HepG2 (cell line): ENCODE results near the gene CNTNAP1. TPM values are rescaled to one million over a fixed set of nuclear protein-coding genes. Genes with fewer than 3 reads are reported as not detected.

ENCODE experiments used
- AKNA ChIP-seq: sonication (generic); formaldehyde crosslinking; IDR thresholded peaks from 2 replicates; pipeline ENCODE4 v1.4.0; 2020; ENCODE audit warnings: missing genetic modification reagents, borderline replicate concordance
- ARID3A ChIP-seq: IDR thresholded peaks from 2 replicates; pipeline ENCODE4 v1.6.1; 2012; ENCODE audit warnings: low read depth, low read length, improper control_type of control experiment
- BORCS8-MEF2B ChIP-seq: sonication (generic); formaldehyde crosslinking; IDR thresholded peaks from 2 replicates; pipeline ENCODE4 v1.8.0; 2022; ENCODE audit warnings: mild to moderate bottlenecking, missing genetic modification reagents
- FOXK1 ChIP-seq: sonication (generic); formaldehyde crosslinking; IDR thresholded peaks from 2 replicates; pipeline ENCODE4 v1.4.0; 2020; ENCODE audit warnings: low read depth, missing genetic modification reagents, borderline replicate concordance
- JUNB ChIP-seq: sonication (generic); formaldehyde crosslinking; IDR thresholded peaks from 2 replicates; pipeline ENCODE4 v1.8.0; 2022; ENCODE audit warnings: missing genetic modification reagents, mild to moderate bottlenecking, borderline replicate concordance
- PCBP2 ChIP-seq: fragments of 200-400 bp; formaldehyde crosslinking; optimal IDR thresholded peaks from 2 replicates; pipeline ENCODE3; 2018; ENCODE audit warnings: low read length, low read depth; ENCODE audit not compliant: poor library complexity, severe bottlenecking
- THAP9 ChIP-seq: sonication (generic); formaldehyde crosslinking; IDR thresholded peaks from 2 replicates; pipeline ENCODE4; 2020; ENCODE audit warnings: missing genetic modification reagents, mild to moderate bottlenecking, borderline replicate concordance
- ZBTB8A ChIP-seq: sonication (generic); formaldehyde crosslinking; IDR thresholded peaks from 2 replicates; pipeline ENCODE4 v1.4.0; 2020; ENCODE audit warnings: mild to moderate bottlenecking, low read depth, missing genetic modification reagents, borderline replicate concordance
- ZFP36L1 ChIP-seq: sonication (generic); formaldehyde crosslinking; IDR thresholded peaks from 2 replicates; pipeline ENCODE4 v1.8.0; 2022; ENCODE audit warnings: mild to moderate bottlenecking, missing genetic modification reagents, moderate library complexity
- ZFY ChIP-seq: sonication (generic); formaldehyde crosslinking; IDR thresholded peaks from 2 replicates; pipeline ENCODE4 v1.4.0; 2020; ENCODE audit warnings: missing genetic modification reagents
- ZKSCAN8 ChIP-seq: IDR thresholded peaks from 2 replicates; pipeline ENCODE4 v1.6.1; 2016; ENCODE audit warnings: borderline replicate concordance, missing genetic modification reagents, missing compliant biosample characterization
- ZNF260 ChIP-seq: sonication (generic); formaldehyde crosslinking; IDR thresholded peaks from 2 replicates; pipeline ENCODE4 v1.4.0; 2020; ENCODE audit warnings: missing genetic modification reagents, low read depth, mild to moderate bottlenecking, borderline replicate concordance
- ZNF576 ChIP-seq: sonication (generic); formaldehyde crosslinking; IDR thresholded peaks from 2 replicates; pipeline ENCODE4 v1.4.0; 2020; ENCODE audit warnings: mild to moderate bottlenecking, missing genetic modification reagents
- ZNF614 ChIP-seq: IDR thresholded peaks from 2 replicates; pipeline ENCODE4 v1.6.1; 2018; ENCODE audit warnings: missing biosample characterization, missing genetic modification reagents, inconsistent platforms, borderline replicate concordance
- ZNF772 ChIP-seq: sonication (generic); formaldehyde crosslinking; IDR thresholded peaks from 2 replicates; pipeline ENCODE4 v1.5.0; 2020; ENCODE audit warnings: mild to moderate bottlenecking, missing genetic modification reagents
- polyA plus RNA-seq, 8 experiments: library from polyadenylated mRNA; depleted of rRNA in 3 of 8; stranded (reverse) in 7 of 8; unstranded in 1 of 8; fragments of >200 nt; fragmentation: Illumina TruSeq in 4 of 8; extraction: Trizol in 4 of 8; gene quantifications; 2 replicates each; pipeline versions ENCODE4 v1.2.1 to v1.2.3, GENCODE V29; 2011 to 2016; ENCODE audit warnings: low read depth in 4 of 8, missing spikeins in 1 of 8, mixed read lengths in 1 of 8; ENCODE audit not compliant: insufficient read depth in 1 of 8
- total RNA-seq, 5 experiments: library from RNA; depleted of rRNA; stranded (reverse); fragments of >200 nt; fragmentation: Illumina TruSeq; extraction: Trizol; gene quantifications; 2 replicates each; pipeline ENCODE4 v1.2.3, GENCODE V29; 2016; ENCODE audit warnings: low read depth in 1 of 5

CNTNAP1 gene
- total and polyA plus RNA-seq, 2 of the 13 experiments (the other 11 are each of a cell fraction or from before 2014, with no cell fraction given) = 4.5 to 7.7 TPM

GRCh38 chr17:42677921-42678781 lies 4.2 kb upstream of the CNTNAP1 start (continued):
- peak; percentile 82 for TF ChIP-seq ZFY (CRISPR knock-in tag)
- TF ChIP-seq ZBTB8A (CRISPR knock-in tag) = no peak
- no peak for TF ChIP-seq JUNB (CRISPR knock-in tag)
- TF ChIP-seq PCBP2 = no peak
- TF ChIP-seq THAP9 (CRISPR knock-in tag) = no peak
- peak; percentile 77; the same call in 1 of the 2 replicates for TF ChIP-seq FOXK1 (CRISPR knock-in tag)
- peak; percentile 34; the same call in 1 of the 2 replicates for TF ChIP-seq ZFP36L1
- TF ChIP-seq ZKSCAN8 (CRISPR knock-in tag) = peak; percentile 79
- no peak for TF ChIP-seq ZNF260 (CRISPR knock-in tag)
- TF ChIP-seq AKNA (CRISPR knock-in tag) = no peak
- TF ChIP-seq ZNF576 (CRISPR knock-in tag) = no peak
- TF ChIP-seq BORCS8-MEF2B (CRISPR knock-in tag) = peak; percentile 39
- no peak for TF ChIP-seq ZNF772
- peak; percentile 51 for TF ChIP-seq ARID3A
- peak; percentile 25; the same call in 1 of the 2 replicates for TF ChIP-seq ZNF614 (CRISPR knock-in tag)
